Inferior parietal cortex (tissue), 1 donor: ENCODE measurements around the gene KLK1.

Source experiments
- DNase-seq: peaks from one replicate; pipeline ENCODE4 v3.0.0-alpha.2; 2016; ENCODE audit errors: extremely low spot score

The KLK1 gene

DNA sequence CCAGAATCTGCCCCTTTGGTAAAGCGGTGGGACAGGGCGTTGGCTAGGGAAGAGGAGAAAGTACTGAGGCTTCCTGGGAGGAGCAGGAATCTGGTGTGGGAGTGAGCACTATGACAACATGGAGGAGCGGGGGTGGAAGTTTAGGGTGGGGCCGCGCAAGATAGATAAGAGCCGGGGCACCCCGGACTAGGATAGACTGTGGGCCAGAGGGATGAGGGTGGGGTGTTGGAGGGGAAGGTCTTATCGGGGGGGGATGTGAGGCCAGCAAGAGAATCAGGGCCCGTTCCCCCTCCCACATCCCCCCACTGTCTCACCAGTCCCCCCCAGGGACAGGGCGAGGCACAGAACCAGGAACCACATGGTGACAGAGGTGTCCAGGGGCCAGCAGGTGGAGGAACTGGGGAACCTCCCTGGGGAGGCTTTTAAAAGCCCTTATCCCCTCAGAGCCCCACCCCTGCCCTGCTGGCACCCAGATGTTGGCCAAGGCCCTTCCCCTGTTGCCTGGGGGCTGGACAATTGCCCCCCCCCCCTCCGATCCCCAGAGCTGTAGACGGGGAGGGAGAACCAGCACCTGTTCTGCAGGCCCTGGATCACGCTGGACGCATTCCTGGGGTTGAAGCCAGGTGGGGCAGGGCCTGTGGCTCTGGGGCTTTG is at the start of gene KLK1:
Gene KLK1 (minus strand): TSS at position 399 of the 654 bp plus-strand sequence. CDS start 39 bp downstream, at position 360.
- DNase-seq: no peak

DNA sequence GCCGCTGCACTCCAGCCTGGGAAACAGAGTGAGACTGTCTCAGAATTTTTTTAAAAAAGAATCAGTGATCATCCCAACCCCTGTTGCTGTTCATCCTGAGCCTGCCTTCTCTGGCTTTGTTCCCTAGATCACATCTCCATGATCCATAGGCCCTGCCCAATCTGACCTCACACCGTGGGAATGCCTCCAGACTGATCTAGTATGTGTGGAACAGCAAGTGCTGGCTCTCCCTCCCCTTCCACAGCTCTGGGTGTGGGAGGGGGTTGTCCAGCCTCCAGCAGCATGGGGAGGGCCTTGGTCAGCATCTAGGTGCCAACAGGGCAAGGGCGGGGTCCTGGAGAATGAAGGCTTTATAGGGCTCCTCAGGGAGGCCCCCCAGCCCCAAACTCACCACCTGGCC is 49.5 kb upstream of the KLK1 start, which contains the start of gene KLK2:
Gene KLK2 (plus strand): TSS at position 384 of the 400 bp plus-strand sequence. CDS start 35 bp downstream, outside the sequence.
- DNase-seq: no peak

- DNase-seq: peak; percentile 5
Measured at GRCh38 chr19:50870417-50871089, 47.0 kb upstream of the KLK1 start.

GRCh38 chr19:50869479-50869878 is 45.9 kb upstream of the KLK1 start:
- no peak for DNase-seq

- DNase-seq: no peak
Measured at GRCh38 chr19:50861496-50862286, 38.1 kb upstream of the KLK1 start.

DNA sequence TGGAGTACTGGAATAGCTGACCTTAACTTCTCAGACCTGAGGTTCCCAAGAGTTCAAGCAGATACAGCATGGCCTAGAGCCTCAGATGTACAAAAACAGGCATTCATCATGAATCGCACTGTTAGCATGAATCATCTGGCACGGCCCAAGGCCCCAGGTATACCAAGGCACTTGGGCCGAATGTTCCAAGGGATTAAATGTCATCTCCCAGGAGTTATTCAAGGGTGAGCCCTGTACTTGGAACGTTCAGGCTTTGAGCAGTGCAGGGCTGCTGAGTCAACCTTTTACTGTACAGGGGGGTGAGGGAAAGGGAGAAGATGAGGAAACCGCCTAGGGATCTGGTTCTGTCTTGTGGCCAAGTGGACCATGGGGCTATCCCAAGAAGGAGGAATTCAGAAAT is 37.4 kb upstream of the KLK1 start:
- no peak for DNase-seq

DNA sequence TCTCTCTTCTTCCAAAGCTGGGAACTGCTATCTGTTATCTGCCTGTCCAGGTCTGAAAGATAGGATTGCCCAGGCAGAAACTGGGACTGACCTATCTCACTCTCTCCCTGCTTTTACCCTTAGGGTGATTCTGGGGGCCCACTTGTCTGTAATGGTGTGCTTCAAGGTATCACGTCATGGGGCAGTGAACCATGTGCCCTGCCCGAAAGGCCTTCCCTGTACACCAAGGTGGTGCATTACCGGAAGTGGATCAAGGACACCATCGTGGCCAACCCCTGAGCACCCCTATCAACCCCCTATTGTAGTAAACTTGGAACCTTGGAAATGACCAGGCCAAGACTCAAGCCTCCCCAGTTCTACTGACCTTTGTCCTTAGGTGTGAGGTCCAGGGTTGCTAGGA is 36.3 kb upstream of the KLK1 start:
- no peak for DNase-seq

- no peak for DNase-seq
Measured at GRCh38 chr19:50858886-50859285, 35.3 kb upstream of the KLK1 start.

GRCh38 chr19:50857366-50857765 is 33.8 kb upstream of the KLK1 start:
- no peak for DNase-seq

DNA sequence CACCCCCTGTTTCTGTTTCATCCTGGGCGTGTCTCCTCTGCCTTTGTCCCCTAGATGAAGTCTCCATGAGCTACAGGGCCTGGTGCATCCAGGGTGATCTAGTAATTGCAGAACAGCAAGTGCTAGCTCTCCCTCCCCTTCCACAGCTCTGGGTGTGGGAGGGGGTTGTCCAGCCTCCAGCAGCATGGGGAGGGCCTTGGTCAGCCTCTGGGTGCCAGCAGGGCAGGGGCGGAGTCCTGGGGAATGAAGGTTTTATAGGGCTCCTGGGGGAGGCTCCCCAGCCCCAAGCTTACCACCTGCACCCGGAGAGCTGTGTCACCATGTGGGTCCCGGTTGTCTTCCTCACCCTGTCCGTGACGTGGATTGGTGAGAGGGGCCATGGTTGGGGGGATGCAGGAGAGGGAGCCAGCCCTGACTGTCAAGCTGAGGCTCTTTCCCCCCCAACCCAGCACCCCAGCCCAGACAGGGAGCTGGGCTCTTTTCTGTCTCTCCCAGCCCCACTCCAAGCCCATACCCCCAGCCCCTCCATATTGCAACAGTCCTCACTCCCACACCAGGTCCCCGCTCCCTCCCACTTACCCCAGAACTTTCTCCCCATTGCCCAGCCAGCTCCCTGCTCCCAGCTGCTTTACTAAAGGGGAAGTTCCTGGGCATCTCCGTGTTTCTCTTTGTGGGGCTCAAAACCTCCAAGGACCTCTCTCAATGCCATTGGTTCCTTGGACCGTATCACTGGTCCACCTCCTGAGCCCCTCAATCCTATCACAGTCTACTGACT is 31.2 kb upstream of the KLK1 start, which contains the start of gene KLK3:
Gene KLK3 (plus strand): TSS at position 280 of the 775 bp plus-strand sequence. CDS start 41 bp downstream, at position 321.
- DNase-seq: no peak

DNA sequence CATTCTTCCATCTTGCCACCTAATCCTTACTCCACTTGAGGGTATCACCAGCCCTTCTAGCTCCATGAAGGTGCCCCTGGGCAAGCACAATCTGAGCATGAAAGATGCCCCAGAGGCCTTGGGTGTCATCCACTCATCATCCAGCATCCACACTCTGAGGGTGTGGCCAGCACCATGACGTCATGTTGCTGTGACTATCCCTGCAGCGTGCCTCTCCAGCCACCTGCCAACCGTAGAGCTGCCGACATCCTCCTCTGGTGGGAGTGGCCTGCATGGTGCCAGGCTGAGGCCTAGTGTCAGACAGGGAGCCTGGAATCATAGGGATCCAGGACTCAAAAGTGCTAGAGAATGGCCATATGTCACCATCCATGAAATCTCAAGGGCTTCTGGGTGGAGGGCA is 28.0 kb upstream of the KLK1 start:
- no peak for DNase-seq

GRCh38 chr19:50850738-50851137 is 27.2 kb upstream of the KLK1 start:
- DNase-seq: no peak

GRCh38 chr19:50844296-50844935 is 20.8 kb upstream of the KLK1 start:
- DNase-seq: no peak

DNA sequence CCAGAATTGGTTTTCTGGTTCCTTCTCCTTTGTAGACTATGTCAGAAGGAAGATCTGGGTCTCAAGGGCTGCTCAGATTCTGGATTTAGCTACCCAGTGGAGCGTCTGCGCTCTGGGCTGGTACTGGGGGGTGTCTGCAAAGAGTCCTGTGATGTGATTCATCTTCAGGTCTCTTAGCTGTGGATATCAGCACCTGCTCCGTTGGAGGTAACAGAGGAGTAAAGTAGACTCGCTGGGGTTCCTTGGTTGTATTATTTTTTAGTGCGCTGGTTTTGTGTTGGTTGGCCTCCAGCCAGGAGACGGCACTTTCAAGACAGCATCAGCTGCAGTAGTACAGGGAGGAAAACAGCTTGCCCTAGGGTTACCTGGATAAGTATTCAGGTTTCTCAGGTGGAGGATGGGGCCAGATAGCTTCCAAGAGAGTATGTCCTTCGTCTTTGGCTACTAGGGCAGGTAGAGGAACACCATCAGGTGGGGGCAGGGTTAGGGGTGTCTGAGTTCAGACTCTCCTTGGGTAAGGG is 20.2 kb upstream of the KLK1 start:
- DNase-seq: no peak

DNA sequence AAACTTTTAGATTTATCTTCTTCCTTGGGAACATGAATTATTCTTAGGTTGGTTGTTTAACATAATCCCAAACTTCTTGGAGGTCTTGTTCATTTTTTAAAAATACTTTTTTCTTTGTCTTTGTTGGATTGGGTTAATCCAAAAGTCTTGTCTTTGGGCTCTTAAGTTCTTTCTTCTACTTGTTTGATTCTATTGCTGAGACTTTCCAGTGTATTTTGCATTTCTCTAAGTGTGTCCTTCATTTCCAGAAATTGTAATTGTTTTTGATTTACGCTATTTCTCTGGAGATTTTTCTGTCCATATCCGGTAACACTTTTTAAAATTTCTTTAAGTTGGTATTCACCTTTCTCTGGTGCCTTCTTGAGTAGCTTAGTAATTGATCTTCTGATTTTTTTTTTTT is 19.6 kb upstream of the KLK1 start:
- no peak for DNase-seq

GRCh38 chr19:50842130-50842529 is 18.5 kb upstream of the KLK1 start:
- DNase-seq: no peak

DNA sequence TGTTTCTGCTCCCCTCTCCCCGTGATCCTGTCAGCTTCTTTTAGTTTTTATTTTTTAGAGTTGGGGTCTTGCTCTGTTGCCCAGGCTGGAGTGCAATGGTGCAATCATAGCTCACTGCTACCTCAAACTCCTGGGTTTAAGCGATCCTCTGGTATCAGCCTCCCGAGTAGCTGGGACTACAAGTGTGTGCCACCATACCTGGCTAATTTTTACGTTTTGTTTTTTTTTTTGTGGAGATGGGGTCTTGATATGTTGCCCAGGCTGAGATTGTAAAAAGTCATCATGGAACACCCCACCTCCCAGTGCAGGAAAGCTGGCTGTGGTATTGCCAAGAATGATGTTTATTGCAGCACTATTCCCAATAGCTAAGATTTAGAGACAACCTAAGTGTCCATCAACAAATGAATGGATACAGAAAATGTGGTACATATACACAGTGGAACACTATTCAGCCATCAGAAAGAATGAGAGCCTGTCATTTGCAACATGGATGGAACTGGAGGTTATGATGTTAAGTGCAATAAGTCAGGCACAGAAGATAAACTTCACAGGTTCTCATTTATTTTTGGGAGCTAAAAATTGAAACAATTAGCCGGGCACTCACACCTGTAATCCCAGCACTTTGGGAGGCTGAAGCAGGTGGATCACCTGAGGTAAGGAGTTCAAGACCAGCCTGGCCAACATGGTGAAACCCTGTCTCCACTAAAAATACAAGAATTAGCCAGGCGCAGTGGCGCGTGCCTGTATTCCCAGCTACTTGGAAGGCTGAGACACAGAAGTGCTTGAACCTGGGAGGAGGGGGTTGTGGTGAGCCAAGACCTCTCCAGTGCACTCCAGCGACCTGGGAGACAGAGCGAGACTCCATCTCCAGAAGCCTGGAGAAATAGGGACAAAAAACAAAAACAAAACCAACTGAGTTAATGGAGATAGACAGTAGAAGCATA is 16.4 kb upstream of the KLK1 start:
- no peak for DNase-seq

GRCh38 chr19:50838239-50838638 is 14.7 kb upstream of the KLK1 start:
- DNase-seq: no peak

- DNase-seq: no peak
Measured at GRCh38 chr19:50837300-50837699, 13.7 kb upstream of the KLK1 start.
